IMR-90 (cell line): Measurements from ENCODE around the gene NUP205.

ENCODE experiments used
- BHLHE40 ChIP-seq: fragments of 150-350 bp; IDR thresholded peaks from 2 replicates; pipeline ENCODE4 v1.6.1; 2016; ENCODE audit warnings: mild to moderate bottlenecking, low read depth, low read length
- CTCF ChIP-seq: conservative IDR thresholded peaks from 2 replicates; pipeline ENCODE4 v1.5.1; 2012; ENCODE audit warnings: mild to moderate bottlenecking, low read depth, low read length, improper control_type of control experiment
- MAFK ChIP-seq: IDR thresholded peaks from 2 replicates; pipeline ENCODE4 v1.6.1; 2012; ENCODE audit warnings: low read depth, low read length, improper control_type of control experiment
- POLR2A ChIP-seq: IDR thresholded peaks from 2 replicates; pipeline ENCODE4 v1.6.1; 2012; ENCODE audit warnings: mild to moderate bottlenecking, low read depth, low read length
- SMC3 ChIP-seq: fragments of 150-350 bp; IDR thresholded peaks from 2 replicates; pipeline ENCODE4 v1.6.1; 2016; ENCODE audit warnings: low read depth, mild to moderate bottlenecking, antibody characterized with exemption, low read length, moderate library complexity
- USF2 ChIP-seq: fragments of 150-350 bp; IDR thresholded peaks from 2 replicates; pipeline ENCODE4 v1.6.1; 2017; ENCODE audit warnings: mild to moderate bottlenecking, antibody characterized with exemption, low read length, low read depth

- TF ChIP-seq POLR2A = no peak
- no peak for TF ChIP-seq SMC3
- TF ChIP-seq CTCF = no peak
- TF ChIP-seq MAFK = no peak
- TF ChIP-seq USF2 = no peak
- TF ChIP-seq BHLHE40 = no peak
These were observed 125.9 kb downstream of the NUP205 start for GRCh38 chr7:135683609-135684008.
